Keratinocyte (primary cell): ENCODE measurements around the gene LIM2. TPM values are rescaled to one million over a fixed set of nuclear protein-coding genes. Genes with fewer than 3 reads are reported as not detected.

Source experiments
- DNase-seq: peaks from one replicate; pipeline ENCODE4 v3.0.0-alpha.2; 2011; ENCODE audit warnings: low read depth, missing footprints, low spot score
- FAIRE-seq: peaks from 2 replicates; lab custom pipeline; 2011; peaks lifted over from hg19 to GRCh38; lab: Jason Lieb, UNC
- H2AFZ ChIP-seq: 2 replicates; pipeline ENCODE4 v1.6.0; 2012; ENCODE audit warnings: low read length, control low read depth, inconsistent platforms; ENCODE audit not compliant: control insufficient read depth
- H3K27ac ChIP-seq: 2 replicates; pipeline ENCODE4 v1.5.1; 2011; ENCODE audit warnings: low read length; ENCODE audit not compliant: control insufficient read depth, insufficient read depth
- H3K27me3 ChIP-seq: 3 replicates; pipeline ENCODE4 v1.6.0; 2011; ENCODE audit warnings: low read length; ENCODE audit not compliant: control insufficient read depth, insufficient read depth; ENCODE audit errors: extremely low read depth
- H3K36me3 ChIP-seq, 2 experiments: 2 replicates in 1 of 2; 3 replicates in 1 of 2; pipeline ENCODE4 v1.5.1; 2011; ENCODE audit warnings: low read length in 2 of 2, mild to moderate bottlenecking in 1 of 2; ENCODE audit not compliant: control insufficient read depth in 2 of 2, insufficient read depth in 2 of 2; ENCODE audit errors: extremely low read depth in 1 of 2
- H3K4me1 ChIP-seq: 3 replicates; pipeline ENCODE4 v1.5.1; 2011; ENCODE audit warnings: low read length; ENCODE audit not compliant: control insufficient read depth, insufficient read depth; ENCODE audit errors: extremely low read depth
- H3K4me2 ChIP-seq: 3 replicates; pipeline ENCODE4 v1.6.0; 2011; ENCODE audit warnings: low read depth, low read length; ENCODE audit not compliant: control insufficient read depth, insufficient read depth; ENCODE audit errors: extremely low read depth
- H3K4me3 ChIP-seq, 3 experiments: fragments of 200-600 bp in 1 of 3; sonication (generic) in 1 of 3; 2 replicates in 2 of 3; 3 replicates in 1 of 3; pipeline ENCODE4 v1.5.1; 2011 to 2016; ENCODE audit warnings: low read length in 3 of 3, mild to moderate bottlenecking in 3 of 3, control low read depth in 2 of 3, inconsistent platforms in 1 of 3, low read depth in 1 of 3, mixed read lengths in 1 of 3, mixed run types in 1 of 3, moderate library complexity in 1 of 3; ENCODE audit not compliant: control insufficient read depth in 2 of 3, insufficient read depth in 2 of 3; ENCODE audit errors: extremely low read depth in 1 of 3
- H3K79me2 ChIP-seq: 2 replicates; pipeline ENCODE4 v1.6.0; 2012; ENCODE audit warnings: low read length; ENCODE audit not compliant: control insufficient read depth, insufficient read depth
- H3K9ac ChIP-seq: 3 replicates; pipeline ENCODE4 v1.6.0; 2011; ENCODE audit warnings: low read length; ENCODE audit not compliant: control insufficient read depth, insufficient read depth; ENCODE audit errors: extremely low read depth
- H3K9me1 ChIP-seq: 3 replicates; pipeline ENCODE4 v1.6.0; 2011; ENCODE audit warnings: low read length; ENCODE audit not compliant: control insufficient read depth, insufficient read depth; ENCODE audit errors: extremely low read depth
- H3K9me3 ChIP-seq: 2 replicates; pipeline ENCODE4 v1.5.1; 2012; ENCODE audit warnings: low read depth, low read length; ENCODE audit not compliant: control insufficient read depth
- H4K20me1 ChIP-seq: 3 replicates; pipeline ENCODE4 v1.6.0; 2011; ENCODE audit warnings: low read length; ENCODE audit not compliant: control insufficient read depth, insufficient read depth; ENCODE audit errors: extremely low read depth
- CTCF ChIP-seq, 3 experiments: IDR thresholded peaks in 1 of 3; conservative IDR thresholded peaks in 1 of 3; optimal IDR thresholded peaks in 1 of 3; 2 replicates in 2 of 3; 3 replicates in 1 of 3; pipeline versions ENCODE3 to v1.5.1; 2011; ENCODE audit warnings: low read length in 3 of 3, mild to moderate bottlenecking in 3 of 3, moderate library complexity in 2 of 3, control low read depth in 1 of 3, inconsistent platforms in 1 of 3; ENCODE audit not compliant: insufficient read depth in 2 of 3; ENCODE audit errors: extremely low read depth in 1 of 3
- EZH2 ChIP-seq: IDR thresholded peaks from one replicate; pipeline ENCODE4 v1.6.1; 2012; ENCODE audit warnings: inconsistent platforms, mild to moderate bottlenecking, low read length, moderate library complexity
- dilution Hi-C: fragments of 300-500 bp; cut with MboI; formaldehyde crosslinking; loops from one replicate; pipeline ENCODE4 v1.7.0; 2020; ENCODE audit warnings: low sequenced_read_pairs; ENCODE audit not compliant: extremely low pct_ligation_motif_present
- polyA plus RNA-seq, 5 experiments: library from polyadenylated mRNA; depleted of rRNA in 3 of 5; stranded (reverse) in 3 of 5; stranded (forward) in 1 of 5; unstranded in 1 of 5; fragments of >200 nt; gene quantifications; 1 replicate in 1 of 5; 2 replicates in 3 of 5; 3 replicates in 1 of 5; pipeline versions ENCODE4 v1.2.1 to v1.2.3, GENCODE V29; 2011 to 2012; ENCODE audit warnings: missing spikeins in 2 of 5, low read depth in 1 of 5, low replicate concordance in 1 of 5

The LIM2 gene
- polyA plus RNA-seq, 1 donor (not counting 4 experiments of a cell fraction or from before 2014, with no cell fraction given), result not detected

GRCh38 chr19:51345076-51345620 lies 42.6 kb downstream of the LIM2 start:
- Histone ChIP-seq H3K36me3 (peaks cover 4 to 18% of the 10 kb centered on the region in 2 experiments), H3K9me1 (no peaks in the 10 kb centered on the region), H3K27ac (no peak overlapping the region), H2AFZ (no peak overlapping the region), H3K79me2 (no peaks in the 10 kb centered on the region), H3K4me2 (no peak overlapping the region), H4K20me1 (no peaks in the 10 kb centered on the region), H3K9me3 (no peaks in the 10 kb centered on the region), H3K4me3 (no peak overlapping the region), H3K27me3 (no peaks in the 10 kb centered on the region), H3K9ac (no peak overlapping the region), H3K4me1 (peaks cover 3% of the 10 kb centered on the region)
- dilution Hi-C loops, result no loop called here
- DNase-seq, result no peak
- no peak for FAIRE-seq
- no peak for TF ChIP-seq EZH2
- TF ChIP-seq CTCF (optimal IDR thresholded peaks at IDR 0.05 in 1 of 3, IDR thresholded peaks at IDR 0.05 in 1 of 3, conservative IDR thresholded peaks at IDR 0.05 in 1 of 3; ENCODE audit: extremely low read depth in 1 of 3, insufficient read depth in 2 of 3, low read length in 3 of 3), result no peak

- Histone ChIP-seq H3K9me3 (no peaks in the 10 kb centered on the region), H3K79me2 (no peaks in the 10 kb centered on the region), H2AFZ (no peak overlapping the region), H3K4me2 (no peak overlapping the region), H3K9me1 (no peaks in the 10 kb centered on the region), H3K4me1 (peaks cover 8% of the 10 kb centered on the region), H3K27me3 (no peaks in the 10 kb centered on the region), H3K4me3 (no peak overlapping the region), H4K20me1 (no peaks in the 10 kb centered on the region), H3K36me3 (peaks cover 4 to 13% of the 10 kb centered on the region in 2 experiments), H3K9ac (no peak overlapping the region), H3K27ac (no peak overlapping the region)
- FAIRE-seq (no peak), DNase-seq (no peak)
- TF ChIP-seq EZH2 (no peak), CTCF (optimal IDR thresholded peaks at IDR 0.05 in 1 of 3, IDR thresholded peaks at IDR 0.05 in 1 of 3, conservative IDR thresholded peaks at IDR 0.05 in 1 of 3; ENCODE audit: extremely low read depth in 1 of 3, insufficient read depth in 2 of 3, low read length in 3 of 3) (no peak)
- dilution Hi-C loops, result no loop called here
Observed at GRCh38 chr19:51342631-51343569, 44.9 kb downstream of the LIM2 start.
